Cerebellar nuclear complex (tissue), 1 donor: ENCODE measurements around the gene FOLR2.
"Not testable (repeated sequence)": the region's sequence is repeated elsewhere in the genome, so short reads cannot be mapped to it uniquely, and the experiment has no call there.

Source experiments
- DNase-seq, 2 experiments: peaks; one replicate each; lab custom pipeline; 2025; lab: John Stamatoyannopoulos, UW

The FOLR2 gene

GRCh38 chr11:72206794-72207193 lies 9.8 kb upstream of the FOLR2 start:
- not testable (repeated sequence) for DNase-seq

GRCh38 chr11:72208281-72208680 lies 8.3 kb upstream of the FOLR2 start:
- no peak for DNase-seq

- no peak for DNase-seq
Observed at GRCh38 chr11:72209101-72209500, 7.5 kb upstream of the FOLR2 start.

GRCh38 chr11:72217841-72218240 lies 1.2 kb downstream of the FOLR2 start:
- DNase-seq: no peak

GRCh38 chr11:72218251-72218745 lies 1.7 kb downstream of the FOLR2 start:
- no peak for DNase-seq

- no peak for DNase-seq
Observed at GRCh38 chr11:72220696-72221363, 4.2 kb downstream of the FOLR2 start.

GRCh38 chr11:72221386-72222075 lies 4.9 kb downstream of the FOLR2 start:
- DNase-seq: no peak

- DNase-seq: no peak
Observed at GRCh38 chr11:72222106-72222891, 5.7 kb downstream of the FOLR2 start.

GRCh38 chr11:72222907-72223614 lies 6.5 kb downstream of the FOLR2 start:
- DNase-seq: no peak

- DNase-seq: no peak
Observed at GRCh38 chr11:72223615-72224563, 7.3 kb downstream of the FOLR2 start.

GRCh38 chr11:72224564-72225410 lies 8.2 kb downstream of the FOLR2 start, which contains the start of gene INPPL1:
TSS of gene INPPL1 (plus strand) at chr11:72224767. CDS start at chr11:72224985, 218 bp downstream.
- DNase-seq: no peak

GRCh38 chr11:72225411-72225951 lies 8.9 kb downstream of the FOLR2 start:
- no peak for DNase-seq

GRCh38 chr11:72226701-72227100 lies 10.1 kb downstream of the FOLR2 start:
- no peak for DNase-seq

GRCh38 chr11:72227316-72228228 lies 11.0 kb downstream of the FOLR2 start:
- no peak for DNase-seq

GRCh38 chr11:72228229-72228843 lies 11.7 kb downstream of the FOLR2 start:
- no peak for DNase-seq

GRCh38 chr11:72228844-72229231 lies 12.2 kb downstream of the FOLR2 start:
- DNase-seq: no peak

GRCh38 chr11:72229336-72229924 lies 12.8 kb downstream of the FOLR2 start:
- no peak for DNase-seq
